ENCODE results near the gene PLXDC1. TPM values are rescaled to one million over a fixed set of nuclear protein-coding genes. Genes with fewer than 3 reads are reported as not detected.
A peak's percentile ranks its signal among the peaks of the same experiment; 100 is the strongest.
"Not testable (repeated sequence)": the region's sequence is repeated elsewhere in the genome, so short reads cannot be mapped to it uniquely, and the experiment has no call there.

Gene PLXDC1
- polyA plus RNA-seq, 1 donor: 9.3 TPM

GRCh38 chr17:39178536-39178935 is 27.1 kb upstream of the PLXDC1 start:
- DNase-seq: no peak

GRCh38 chr17:39177256-39177655 is 25.8 kb upstream of the PLXDC1 start:
- no peak for DNase-seq

- DNase-seq: no peak
Measured at GRCh38 chr17:39175695-39176093, 24.3 kb upstream of the PLXDC1 start.

- DNase-seq: peak; percentile 73
Measured at GRCh38 chr17:39174920-39175694, 23.7 kb upstream of the PLXDC1 start.

- DNase-seq: no peak
Measured at GRCh38 chr17:39173526-39174274, 22.3 kb upstream of the PLXDC1 start.

GRCh38 chr17:39173080-39173479 is 21.6 kb upstream of the PLXDC1 start:
- no peak for DNase-seq

GRCh38 chr17:39171933-39172332 is 20.5 kb upstream of the PLXDC1 start:
- no peak for DNase-seq

- no peak for DNase-seq
Measured at GRCh38 chr17:39170558-39170957, 19.1 kb upstream of the PLXDC1 start.

- no peak for DNase-seq
Measured at GRCh38 chr17:39170109-39170508, 18.7 kb upstream of the PLXDC1 start.

GRCh38 chr17:39169518-39169917 is 18.1 kb upstream of the PLXDC1 start:
- no peak for DNase-seq

GRCh38 chr17:39169101-39169500 is 17.7 kb upstream of the PLXDC1 start:
- DNase-seq: no peak

- not testable (repeated sequence) for DNase-seq
Measured at GRCh38 chr17:39168503-39168902, 17.1 kb upstream of the PLXDC1 start.

GRCh38 chr17:39167476-39167875 is 16.0 kb upstream of the PLXDC1 start:
- DNase-seq: peak; percentile 65

GRCh38 chr17:39166437-39167335 is 15.2 kb upstream of the PLXDC1 start:
- no peak for DNase-seq

- no peak for DNase-seq
Measured at GRCh38 chr17:39165841-39166349, 14.5 kb upstream of the PLXDC1 start, which contains the start of gene ARL5C. TSS of gene ARL5C (minus strand) at chr17:39166161. CDS start at chr17:39165760, 401 bp downstream.

GRCh38 chr17:39165178-39165840 is 13.9 kb upstream of the PLXDC1 start:
- no peak for DNase-seq

GRCh38 chr17:39164675-39165143 is 13.3 kb upstream of the PLXDC1 start:
- DNase-seq: peak; percentile 89

GRCh38 chr17:39161962-39162361 is 10.5 kb upstream of the PLXDC1 start:
- no peak for DNase-seq

- no peak for DNase-seq
Measured at GRCh38 chr17:39158623-39159022, 7.2 kb upstream of the PLXDC1 start.

- DNase-seq: no peak
Measured at GRCh38 chr17:39156491-39156890, 5.1 kb upstream of the PLXDC1 start.

GRCh38 chr17:39155654-39156053 is 4.2 kb upstream of the PLXDC1 start:
- no peak for DNase-seq

- DNase-seq: peak; percentile 95
Measured at GRCh38 chr17:39153599-39154051, 2.2 kb upstream of the PLXDC1 start.
